DOHH2 (cell line): Measurements from ENCODE around the gene PTPRC.

Experiments used
- CTCF ChIP-seq: fragments of 200-600 bp; sonication (generic); IDR thresholded peaks from one replicate; pipeline ENCODE4 v1.5.1; 2014; ENCODE audit warnings: antibody characterized with exemption, mild to moderate bottlenecking, low read depth, low read length; ENCODE audit not compliant: poor library complexity, severe bottlenecking
- EZH2phosphoT487 ChIP-seq: fragments of 200-600 bp; sonication (generic); IDR thresholded peaks from 2 replicates; pipeline ENCODE4 v1.6.1; 2017; ENCODE audit warnings: borderline replicate concordance, mild to moderate bottlenecking, antibody characterized with exemption, low read length, moderate library complexity, mixed read lengths

DNA sequence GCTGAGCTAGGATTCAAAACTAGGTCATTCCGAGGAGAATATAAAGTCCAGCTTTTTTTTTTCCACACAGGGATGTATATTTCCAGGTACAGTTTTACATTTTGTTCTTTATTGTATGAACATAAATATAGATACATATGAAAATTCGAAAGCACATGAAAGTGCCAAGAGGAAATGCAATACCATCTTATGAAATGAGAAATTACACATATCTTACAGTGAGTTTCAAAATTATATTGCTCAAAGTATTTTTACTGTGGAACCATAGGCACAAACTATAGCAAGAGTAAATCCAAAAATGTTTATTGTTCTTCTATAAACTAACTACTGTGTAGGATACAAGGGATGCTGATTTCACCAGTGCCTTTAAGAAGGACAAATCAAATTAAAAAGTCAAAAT is 39.0 kb downstream of the PTPRC start:
- TF ChIP-seq CTCF = no peak
- no peak for TF ChIP-seq EZH2phosphoT487
